ENCODE data around the gene COL6A3. TPM values are rescaled to one million over a fixed set of nuclear protein-coding genes. Genes with fewer than 3 reads are reported as not detected.

The COL6A3 gene
- total and polyA plus RNA-seq, 8 donors, result 5.0 to 249 (median 17.1) TPM

DNA sequence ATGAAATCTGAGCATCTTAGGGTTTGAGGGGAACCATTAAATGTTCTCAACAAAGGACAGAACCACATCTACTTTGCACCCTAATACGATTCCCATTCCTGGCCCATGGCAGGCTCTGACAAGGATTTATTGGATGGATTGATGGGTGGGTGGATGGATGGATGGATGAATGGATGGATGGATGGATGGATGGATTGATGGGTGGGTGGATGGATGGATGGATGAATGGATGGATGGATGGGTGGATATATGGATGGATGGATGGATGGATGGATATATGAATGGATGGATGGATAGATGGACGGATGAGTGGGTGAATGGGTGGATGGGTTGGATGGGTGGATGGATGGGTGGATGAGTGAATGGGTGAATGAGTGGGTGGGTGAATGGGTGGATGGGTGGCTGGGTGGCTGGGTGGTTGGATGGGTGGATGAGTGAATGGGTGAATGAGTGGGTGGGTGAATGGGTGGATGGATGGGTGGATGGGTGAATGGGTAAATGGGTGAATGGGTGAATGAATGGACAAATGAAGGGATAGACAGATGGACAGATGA is 43.5 kb upstream of the COL6A3 start:
- TF ChIP-seq, protein P1, sequence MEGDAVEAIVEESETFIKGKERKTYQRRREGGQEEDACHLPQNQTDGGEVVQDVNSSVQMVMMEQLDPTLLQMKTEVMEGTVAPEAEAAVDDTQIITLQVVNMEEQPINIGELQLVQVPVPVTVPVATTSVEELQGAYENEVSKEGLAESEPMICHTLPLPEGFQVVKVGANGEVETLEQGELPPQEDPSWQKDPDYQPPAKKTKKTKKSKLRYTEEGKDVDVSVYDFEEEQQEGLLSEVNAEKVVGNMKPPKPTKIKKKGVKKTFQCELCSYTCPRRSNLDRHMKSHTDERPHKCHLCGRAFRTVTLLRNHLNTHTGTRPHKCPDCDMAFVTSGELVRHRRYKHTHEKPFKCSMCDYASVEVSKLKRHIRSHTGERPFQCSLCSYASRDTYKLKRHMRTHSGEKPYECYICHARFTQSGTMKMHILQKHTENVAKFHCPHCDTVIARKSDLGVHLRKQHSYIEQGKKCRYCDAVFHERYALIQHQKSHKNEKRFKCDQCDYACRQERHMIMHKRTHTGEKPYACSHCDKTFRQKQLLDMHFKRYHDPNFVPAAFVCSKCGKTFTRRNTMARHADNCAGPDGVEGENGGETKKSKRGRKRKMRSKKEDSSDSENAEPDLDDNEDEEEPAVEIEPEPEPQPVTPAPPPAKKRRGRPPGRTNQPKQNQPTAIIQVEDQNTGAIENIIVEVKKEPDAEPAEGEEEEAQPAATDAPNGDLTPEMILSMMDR (IDR thresholded peaks at IDR 0.05), result no peak
- intact Hi-C loops (cut with DNase I), result no loop called here
- H3K36me3 ChIP-seq, result no peaks in the 10 kb centered on the region
- DNase-seq, result no peak
- WGBS, 2 donors, result 66 to 76% methylated on average over 2 of the region's 2 CpGs
- FAIRE-seq, result no peak
- H3K27ac ChIP-seq, result no peak overlapping the region
- no peak overlapping the region for H3K4me3 ChIP-seq
- no peaks in the 10 kb centered on the region for H3K27me3 ChIP-seq
- no peaks in the 10 kb centered on the region for H3K4me1 ChIP-seq
- H3K9me3 ChIP-seq, result no peaks in the 10 kb centered on the region
- no peak for ATAC-seq

DNA sequence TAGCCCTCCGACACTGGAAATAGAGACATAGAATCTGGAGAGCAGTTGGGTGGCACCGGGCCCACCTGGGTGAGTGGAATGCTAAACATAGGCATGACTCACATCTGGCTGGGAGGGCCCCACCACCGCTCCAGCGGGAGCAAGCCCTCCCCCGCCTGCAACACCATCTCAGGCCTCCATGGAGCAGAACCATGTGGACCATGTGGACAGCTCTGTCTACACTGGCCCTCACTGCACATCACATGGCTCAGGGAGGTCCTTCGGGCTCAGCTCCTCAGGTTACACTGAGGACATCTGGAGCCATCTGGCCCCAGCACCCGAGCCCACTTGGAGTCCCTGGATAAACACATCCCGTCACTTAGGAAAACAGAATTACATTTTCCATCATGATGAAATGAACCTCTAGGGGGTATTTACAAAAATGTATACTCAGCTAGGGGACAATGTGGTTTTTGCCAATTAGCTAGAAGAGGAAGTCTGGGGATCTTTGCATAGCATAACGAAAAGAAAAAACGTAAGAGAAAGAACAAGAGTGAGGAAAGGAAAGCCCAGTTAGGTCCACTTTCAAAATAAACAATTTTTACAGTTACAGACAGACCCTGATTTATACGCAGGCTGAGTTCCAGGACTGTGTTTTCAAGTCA is 42.4 kb upstream of the COL6A3 start:
- Histone ChIP-seq H3K4me1 (no peaks in the 10 kb centered on the region), H3K27ac (no peak overlapping the region), H3K36me3 (no peaks in the 10 kb centered on the region), H3K4me3 (no peak overlapping the region), H3K27me3 (no peaks in the 10 kb centered on the region), H3K9me3 (no peaks in the 10 kb centered on the region)
- intact Hi-C loops (cut with DNase I), result no loop called here
- FAIRE-seq, result no peak
- no peak for DNase-seq
- ATAC-seq, result peak in 1 of 4 donors; percentile 47
- TF ChIP-seq, protein P1 (IDR thresholded peaks at IDR 0.05), result no peak
- WGBS, 2 donors, result 66 to 75% methylated on average over 11 of the region's 11 CpGs

DNA sequence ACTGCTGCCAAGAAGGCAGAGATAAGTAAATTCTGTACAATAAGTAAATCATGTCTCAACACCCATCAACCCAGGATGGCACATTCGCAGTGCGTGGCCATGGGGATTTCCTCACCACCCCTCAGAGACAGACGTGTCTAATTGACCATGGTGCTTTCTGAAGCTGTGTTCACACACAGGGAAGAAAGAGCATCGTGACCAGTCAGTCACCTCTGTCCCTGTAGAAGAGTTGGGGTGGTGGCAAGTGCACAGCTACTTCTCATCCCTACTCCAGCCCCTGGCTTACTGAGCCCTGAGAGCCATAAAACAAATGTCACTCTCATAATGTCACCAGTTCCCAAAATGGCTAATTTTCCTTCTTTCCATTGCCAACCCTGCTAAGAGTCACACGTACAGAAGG is 41.8 kb upstream of the COL6A3 start:
- FAIRE-seq (no peak), ATAC-seq (no peak), DNase-seq (no peak)
- intact Hi-C loops (cut with DNase I), result no loop called here
- TF ChIP-seq, protein P1 (IDR thresholded peaks at IDR 0.05), result no peak
- Histone ChIP-seq H3K9me3 (no peaks in the 10 kb centered on the region), H3K4me3 (no peak overlapping the region), H3K36me3 (no peaks in the 10 kb centered on the region), H3K4me1 (no peaks in the 10 kb centered on the region), H3K27me3 (no peaks in the 10 kb centered on the region), H3K27ac (no peak overlapping the region)
- 78 to 89% methylated on average over 5 of the region's 5 CpGs for WGBS, 2 donors

DNA sequence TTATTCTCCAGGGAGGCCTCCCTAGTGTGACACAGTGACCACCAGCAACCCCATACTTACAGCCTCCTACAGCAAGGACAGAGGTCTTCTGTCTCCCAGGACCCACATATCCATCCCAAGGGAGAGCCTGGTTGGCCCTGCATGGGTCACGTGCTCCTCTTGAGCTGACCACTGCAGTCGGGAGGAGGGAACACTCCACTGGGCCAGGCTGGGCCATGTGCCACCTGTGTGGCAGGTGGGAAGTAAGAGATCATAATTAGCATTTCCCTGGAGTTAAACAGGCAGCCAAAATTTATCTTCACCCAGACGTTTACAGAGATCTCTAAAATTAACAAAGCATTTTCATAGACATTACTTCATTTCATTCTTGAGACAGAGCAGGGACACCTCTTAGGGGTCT is 39.7 kb upstream of the COL6A3 start:
- Histone ChIP-seq H3K4me1 (no peaks in the 10 kb centered on the region), H3K27me3 (no peaks in the 10 kb centered on the region), H3K9me3 (no peaks in the 10 kb centered on the region), H3K4me3 (no peak overlapping the region), H3K36me3 (no peaks in the 10 kb centered on the region), H3K27ac (no peak overlapping the region)
- no peak for ATAC-seq
- FAIRE-seq, result no peak
- 44 to 50% methylated on average over 3 of the region's 3 CpGs for WGBS, 2 donors
- TF ChIP-seq, protein P1 (IDR thresholded peaks at IDR 0.05), result no peak
- intact Hi-C loops (cut with DNase I), result no loop called here
- no peak for DNase-seq

DNA sequence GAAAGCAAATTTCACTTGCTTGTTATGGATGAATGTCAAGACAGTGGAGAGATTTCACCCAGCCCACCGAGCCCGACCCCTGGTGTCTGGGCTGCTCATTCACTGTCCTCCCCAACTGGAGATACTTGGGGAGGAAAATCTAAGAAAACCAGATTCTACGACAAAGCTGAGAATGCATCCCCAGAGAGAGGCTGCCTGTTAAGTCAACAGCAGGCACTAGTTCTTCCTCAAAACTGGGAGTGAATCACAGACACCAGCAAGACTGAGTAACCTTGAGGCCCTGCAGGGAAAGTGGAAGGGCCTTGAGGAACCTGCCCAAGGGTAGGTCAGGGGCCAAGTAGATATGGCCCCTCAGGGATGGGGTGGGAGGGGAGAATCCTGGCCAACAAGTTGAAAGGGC is 38.9 kb upstream of the COL6A3 start:
- ATAC-seq (no peak), DNase-seq (no peak), FAIRE-seq (no peak)
- Histone ChIP-seq H3K9me3 (no peaks in the 10 kb centered on the region), H3K4me1 (no peaks in the 10 kb centered on the region), H3K27me3 (no peaks in the 10 kb centered on the region), H3K36me3 (no peaks in the 10 kb centered on the region), H3K27ac (no peak overlapping the region), H3K4me3 (no peak overlapping the region)
- TF ChIP-seq, protein P1 (IDR thresholded peaks at IDR 0.05), result no peak
- WGBS, 2 donors, result 85 to 89% methylated on average over 3 of the region's 3 CpGs
- intact Hi-C loops (cut with DNase I), result no loop called here
